H1 (cell line): Measurements from ENCODE around the gene DENND1A. TPM values are rescaled to one million over a fixed set of nuclear protein-coding genes. Genes with fewer than 3 reads are reported as not detected.

Experiments
- ASH2L ChIP-seq: fragments of 200-600, 300-600 bp; sonication (generic); IDR thresholded peaks from one replicate; pipeline ENCODE4 v1.7.1; 2017; ENCODE audit warnings: low read length
- CBX5 ChIP-seq: fragments of 300-800, 300-1000 bp; sonication (generic); IDR thresholded peaks from 2 replicates; pipeline ENCODE4 v1.7.1; 2016; ENCODE audit warnings: antibody characterized with exemption, low read length, low read depth
- EP300 ChIP-seq, 2 experiments: IDR thresholded peaks; 1 replicate in 1 of 2; 2 replicates in 1 of 2; pipeline ENCODE4 v1.6.1; 2011 to 2012; ENCODE audit warnings: low read depth in 2 of 2, low read length in 2 of 2, mild to moderate bottlenecking in 2 of 2, borderline replicate concordance in 1 of 2, inconsistent platforms in 1 of 2, moderate library complexity in 1 of 2
- NANOG ChIP-seq: IDR thresholded peaks from 2 replicates; pipeline ENCODE4 v1.6.1; 2011; ENCODE audit warnings: low read length, low read depth, mild to moderate bottlenecking, inconsistent platforms; ENCODE audit not compliant: insufficient read depth, poor library complexity, severe bottlenecking
- RXRA ChIP-seq: IDR thresholded peaks from 2 replicates; pipeline ENCODE4 v1.6.1; 2011; ENCODE audit warnings: low read depth, mild to moderate bottlenecking, low read length, moderate library complexity; ENCODE audit not compliant: insufficient read depth
- polyA plus RNA-seq, 7 experiments: library from polyadenylated mRNA; depleted of rRNA in 3 of 7; stranded (reverse) in 5 of 7; unstranded in 2 of 7; fragments of >200 nt in 5 of 7; fragments of 200-250 nt in 2 of 7; gene quantifications; 1 replicate in 5 of 7; 2 replicates in 1 of 7; 4 replicates in 1 of 7; pipeline versions ENCODE4 v1.2.1 to v1.2.3, GENCODE V29; 2011 to 2013; ENCODE audit warnings: missing spikeins in 2 of 7, mixed read lengths in 2 of 7
- total RNA-seq: library from RNA; stranded (reverse); fragmentation: NEBNext Ultra II Directional; extraction: Animal tissue kit (Norgen Biotek cat#: 25700); gene quantifications from 2 replicates; pipeline ENCODE4 v1.2.1, GENCODE V29; 2021
- TF ChIP-seq, protein P1 (sequence below): IDR thresholded peaks from 2 replicates; pipeline ENCODE4 v1.6.1; 2012; ENCODE audit warnings: inconsistent platforms

The DENND1A gene
- total and polyA plus RNA-seq, 2 of the 8 experiments (the other 6 are each of a cell fraction or from before 2014, with no cell fraction given): 24.1 to 26.4 TPM

DNA sequence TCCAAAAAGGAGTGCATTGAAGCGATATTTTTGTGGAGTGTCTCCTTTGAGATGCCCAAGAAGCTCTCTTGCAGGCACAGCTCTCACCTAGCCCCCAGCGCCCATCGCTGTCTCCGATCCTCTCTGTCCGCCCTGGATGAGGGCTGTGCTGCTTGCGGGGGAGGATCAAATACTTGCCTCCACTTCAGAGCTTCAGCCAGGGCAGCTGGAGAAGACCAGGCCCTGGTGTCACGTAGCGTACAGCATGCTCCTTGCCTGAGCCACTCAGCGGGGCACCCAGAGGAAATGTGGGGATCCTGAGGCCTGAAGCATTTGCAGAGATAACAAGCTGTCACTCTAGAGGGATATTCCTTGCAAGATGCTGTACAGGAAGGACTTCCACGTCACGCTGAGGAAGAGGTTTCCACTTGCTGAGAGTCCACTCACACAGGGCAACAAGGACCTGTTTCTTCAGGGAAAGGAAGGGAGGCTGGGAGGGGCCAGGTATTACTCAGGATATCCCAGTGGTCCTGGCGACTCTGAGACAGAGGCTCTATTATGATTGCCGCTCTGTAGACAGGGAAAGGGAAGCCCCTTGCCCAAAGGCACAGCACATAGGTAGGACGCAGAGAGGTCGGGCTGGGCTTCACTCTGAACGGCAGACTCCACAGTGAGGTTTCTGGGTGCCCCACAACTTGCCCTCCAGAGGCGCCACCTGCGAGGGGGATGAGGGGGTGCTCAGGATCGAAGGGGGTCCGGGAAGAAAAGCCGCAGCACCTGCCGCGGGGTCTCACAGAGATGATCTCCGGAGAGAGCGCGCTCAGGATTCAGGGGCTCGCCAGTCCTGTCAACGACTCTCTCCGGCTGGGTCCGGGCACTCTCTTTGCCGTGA lies 510.0 kb downstream of the DENND1A start (continued):
- TF ChIP-seq RXRA (no peak), CBX5 (no peak), EP300 (IDR thresholded peaks at IDR 0.05; ENCODE audit: borderline replicate concordance in 1 of 2, low read depth in 2 of 2, low read length in 2 of 2) (no peak), NANOG (no peak), ASH2L (no peak)
- TF ChIP-seq, protein P1, sequence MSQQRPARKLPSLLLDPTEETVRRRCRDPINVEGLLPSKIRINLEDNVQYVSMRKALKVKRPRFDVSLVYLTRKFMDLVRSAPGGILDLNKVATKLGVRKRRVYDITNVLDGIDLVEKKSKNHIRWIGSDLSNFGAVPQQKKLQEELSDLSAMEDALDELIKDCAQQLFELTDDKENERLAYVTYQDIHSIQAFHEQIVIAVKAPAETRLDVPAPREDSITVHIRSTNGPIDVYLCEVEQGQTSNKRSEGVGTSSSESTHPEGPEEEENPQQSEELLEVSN: no peak
- TF ChIP-seq, all 59 proteins: peak for 0
